Measurements from ENCODE around the gene RNF144A.

RNF144A gene

GRCh38 chr2:6943523-6943922, 26.3 kb downstream of the RNF144A start:
- Histone ChIP-seq H3K36me3 (peaks cover 51% of the 10 kb centered on the region), H3K27ac (no peak overlapping the region), H3K4me3 (ENCODE audit: low read depth, low read length) (no peak overlapping the region)

GRCh38 chr2:6943971-6944370, 26.8 kb downstream of the RNF144A start:
- no peaks in the 10 kb centered on the region for H3K27me3 ChIP-seq (ENCODE audit: insufficient read depth, low read depth, severe bottlenecking)
- H3K27ac ChIP-seq: no peak overlapping the region
- no peak for TF ChIP-seq CTCF (IDR thresholded peaks at IDR 0.05; ENCODE audit: low read depth, low read length)
- peaks cover 51% of the 10 kb centered on the region for H3K36me3 ChIP-seq
- no peak for DNase-seq
- H3K4me3 ChIP-seq (ENCODE audit: low read depth, low read length): no peak overlapping the region
- H3K9me3 ChIP-seq (ENCODE audit: severe bottlenecking): no peaks in the 10 kb centered on the region

More at GRCh38 chr2:6943523-6943922, 26.3 kb downstream of the RNF144A start:
- Histone ChIP-seq H3K27me3 (ENCODE audit: insufficient read depth, low read depth, severe bottlenecking) (no peaks in the 10 kb centered on the region), H3K9me3 (ENCODE audit: severe bottlenecking) (no peaks in the 10 kb centered on the region)
- no peak for TF ChIP-seq CTCF (IDR thresholded peaks at IDR 0.05; ENCODE audit: low read depth, low read length)
- DNase-seq: no peak

- no peak for TF ChIP-seq CTCF (IDR thresholded peaks at IDR 0.05; ENCODE audit: low read depth, low read length)
- Histone ChIP-seq H3K27me3 (ENCODE audit: insufficient read depth, low read depth, severe bottlenecking) (no peaks in the 10 kb centered on the region), H3K9me3 (ENCODE audit: severe bottlenecking) (no peaks in the 10 kb centered on the region), H3K36me3 (peaks cover 51% of the 10 kb centered on the region), H3K4me3 (ENCODE audit: low read depth, low read length) (no peak overlapping the region), H3K27ac (no peak overlapping the region)
- no peak for DNase-seq
Observed at GRCh38 chr2:6944555-6944954, 27.3 kb downstream of the RNF144A start.

- Histone ChIP-seq H3K4me3 (ENCODE audit: low read depth, low read length) (no peak overlapping the region), H3K27ac (no peak overlapping the region), H3K9me3 (ENCODE audit: severe bottlenecking) (no peaks in the 10 kb centered on the region), H3K27me3 (ENCODE audit: insufficient read depth, low read depth, severe bottlenecking) (no peaks in the 10 kb centered on the region), H3K36me3 (peaks cover 51% of the 10 kb centered on the region)
- no peak for DNase-seq
- TF ChIP-seq CTCF (IDR thresholded peaks at IDR 0.05; ENCODE audit: low read depth, low read length): no peak
Observed at GRCh38 chr2:6945087-6945813, 28.0 kb downstream of the RNF144A start.

- H3K27ac ChIP-seq: no peak overlapping the region
Observed at GRCh38 chr2:6945821-6946220, 28.6 kb downstream of the RNF144A start.

More at GRCh38 chr2:6945821-6946220, 28.6 kb downstream of the RNF144A start:
- peaks cover 49% of the 10 kb centered on the region for H3K36me3 ChIP-seq
- no peaks in the 10 kb centered on the region for H3K9me3 ChIP-seq (ENCODE audit: severe bottlenecking)
- DNase-seq: no peak
- no peak for TF ChIP-seq CTCF (IDR thresholded peaks at IDR 0.05; ENCODE audit: low read depth, low read length)
- H3K27me3 ChIP-seq (ENCODE audit: insufficient read depth, low read depth, severe bottlenecking): no peaks in the 10 kb centered on the region
- no peak overlapping the region for H3K4me3 ChIP-seq (ENCODE audit: low read depth, low read length)

All from WERI-Rb-1 (cell line).